Gastroesophageal sphincter (tissue), 4 donors: Measurements from ENCODE around the gene CCDC124. TPM values are rescaled to one million over a fixed set of nuclear protein-coding genes. Genes with fewer than 3 reads are reported as not detected.

Source experiments
- ATAC-seq: fragments of 150-250 bp; one replicate; pipeline ENCODE4 v1.9.1; 2016; ENCODE audit warnings: mild to moderate bottlenecking, moderate library complexity
- H3K27ac ChIP-seq, 4 donors: fragments of 200-600 bp; sonication (generic) in 3 of 4; 1 replicate in 3 of 4; 2 replicates in 1 of 4; pipeline ENCODE4 v1.5.1; 2016 to 2019
- H3K27me3 ChIP-seq: fragments of 200-600 bp; sonication (generic); one replicate; pipeline ENCODE4 v1.5.1; 2019
- H3K36me3 ChIP-seq, 2 donors: fragments of 200-600 bp; sonication (generic); one replicate each; pipeline ENCODE4 v1.5.1; 2019; ENCODE audit warnings: control low read depth in 1 of 2
- H3K4me1 ChIP-seq, 3 donors: fragments of 200-600 bp; sonication (generic); 1 replicate in 2 of 3; 2 replicates in 1 of 3; pipeline ENCODE4 v1.5.1; 2016 to 2019; ENCODE audit warnings: control low read depth in 2 of 3
- H3K4me3 ChIP-seq, 2 donors: fragments of 200-600 bp; sonication (generic); one replicate each; pipeline ENCODE4 v1.5.1; 2019; ENCODE audit warnings: mild to moderate bottlenecking in 1 of 2, moderate library complexity in 1 of 2
- H3K9me3 ChIP-seq, 3 donors: fragments of 200-600 bp; sonication (generic); one replicate each; pipeline ENCODE4 v1.5.1; 2017 to 2019; ENCODE audit warnings: control low read depth in 2 of 3
- CTCF ChIP-seq, 4 experiments: fragments of 200-600 bp in 2 of 4; fragments of 450-650 bp in 2 of 4; sonication (generic) in 1 of 4; IDR thresholded peaks; one replicate each; pipeline ENCODE4 v1.5.1; 2017 to 2019; ENCODE audit warnings: antibody characterized with exemption in 4 of 4, mild to moderate bottlenecking in 2 of 4, moderate library complexity in 2 of 4
- EP300 ChIP-seq: sonication (generic); formaldehyde crosslinking; IDR thresholded peaks from one replicate; pipeline ENCODE4 v1.6.1; 2017; ENCODE audit warnings: antibody characterized with exemption, mild to moderate bottlenecking
- POLR2A ChIP-seq, 2 donors: fragments of 450-650 bp; IDR thresholded peaks; one replicate each; pipeline ENCODE4 v1.6.1; 2017; ENCODE audit warnings: antibody characterized with exemption in 2 of 2, mild to moderate bottlenecking in 2 of 2, moderate library complexity in 1 of 2
- POLR2AphosphoS5 ChIP-seq: sonication (generic); formaldehyde crosslinking; IDR thresholded peaks from one replicate; pipeline ENCODE4 v1.6.1; 2017; ENCODE audit warnings: antibody characterized with exemption
- WGBS, 2 donors: methylation state at CpG; one replicate each; pipeline ENCODE4 v1.1.5; 2018; ENCODE audit warnings: low coverage in 1 of 2; 5-methylcytosine and 5-hydroxymethylcytosine counted together
- total RNA-seq, 4 donors: library from RNA; depleted of rRNA; stranded (reverse); fragments of >200 nt; gene quantifications; one replicate each; pipeline ENCODE4 v1.1.0, GENCODE V29; 2016

CCDC124 gene
- total RNA-seq, 4 donors from 2014 or later = 48.1 to 75.9 (median 56.6) TPM

- Histone ChIP-seq H3K27me3 (peaks cover 75% of the 10 kb centered on the region), H3K36me3 (no peaks in the 10 kb centered on the region), H3K27ac (no peak overlapping the region), H3K9me3 (no peaks in the 10 kb centered on the region), H3K4me3 (no peak overlapping the region), H3K4me1 (peaks cover 0 to 13% (median 0%) of the 10 kb centered on the region in 3 donors)
- WGBS, 2 donors = 60% methylated on average over 2 of the region's 19 CpGs; no CpG with 5 or more reads in 1 of the 2 donors
- ATAC-seq = no peak
- TF ChIP-seq CTCF (IDR thresholded peaks at IDR 0.05) (no peak), POLR2AphosphoS5 (no peak), POLR2A (IDR thresholded peaks at IDR 0.05) (no peak), EP300 (no peak)
These were observed 36.4 kb downstream of the CCDC124 start for GRCh38 chr19:17969096-17969792.

DNA sequence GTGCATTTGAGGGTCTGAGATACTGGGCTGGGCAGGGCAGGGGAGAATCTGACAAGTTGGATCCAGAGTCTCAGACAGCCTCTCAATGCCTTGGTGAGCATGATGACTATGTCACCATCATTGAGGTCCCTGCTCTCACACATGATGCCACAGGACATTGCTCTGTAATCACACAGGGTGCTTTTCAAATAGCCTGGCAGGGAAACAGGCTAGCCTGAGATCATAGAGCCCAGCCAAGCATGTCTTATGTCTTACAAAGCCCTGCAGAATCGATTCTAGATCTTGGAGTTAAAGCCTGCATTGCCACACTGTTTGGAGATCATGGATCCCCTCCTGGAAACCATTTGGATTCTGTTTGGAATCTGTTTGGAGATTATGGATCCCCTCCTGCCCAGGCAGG is 39.4 kb downstream of the CCDC124 start:
- Histone ChIP-seq H3K27me3 (peaks cover 45% of the 10 kb centered on the region), H3K27ac (no peak overlapping the region), H3K36me3 (no peaks in the 10 kb centered on the region), H3K9me3 (no peaks in the 10 kb centered on the region), H3K4me1 (peaks cover 0 to 7% (median 0%) of the 10 kb centered on the region in 3 donors), H3K4me3 (no peak overlapping the region)
- WGBS, 2 donors = no CpG with 5 or more reads among the region's 1 CpG
- no peak for TF ChIP-seq POLR2A (IDR thresholded peaks at IDR 0.05)
- no peak for TF ChIP-seq CTCF (IDR thresholded peaks at IDR 0.05)
- no peak for TF ChIP-seq EP300
- no peak for TF ChIP-seq POLR2AphosphoS5
- ATAC-seq = no peak

DNA sequence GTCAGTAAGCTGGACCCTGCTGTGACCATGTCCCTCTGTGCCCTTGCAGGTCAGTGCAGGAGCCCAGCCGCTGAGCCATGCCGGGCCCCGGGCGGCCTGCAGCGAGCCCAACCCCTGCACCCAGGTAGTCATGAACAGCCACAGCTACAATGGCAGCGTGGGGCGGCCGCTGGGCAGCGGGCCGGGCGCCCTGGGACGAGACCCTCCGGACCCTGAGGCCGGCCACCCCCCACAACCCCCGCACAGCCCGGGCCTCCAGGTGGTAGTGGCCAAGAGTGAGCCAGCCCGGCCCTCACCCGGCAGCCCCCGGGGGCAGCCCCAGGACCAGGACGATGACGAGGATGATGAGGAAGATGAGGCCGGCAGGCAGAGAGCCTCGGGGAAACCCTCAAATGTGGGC is 40.9 kb downstream of the CCDC124 start:
- no CpG with 5 or more reads among the region's 23 CpGs for WGBS, 2 donors
- Histone ChIP-seq H3K36me3 (no peaks in the 10 kb centered on the region), H3K4me1 (no peaks in the 10 kb centered on the region), H3K4me3 (no peak overlapping the region), H3K9me3 (no peaks in the 10 kb centered on the region), H3K27me3 (peaks cover 29% of the 10 kb centered on the region), H3K27ac (no peak overlapping the region)
- no peak for ATAC-seq
- TF ChIP-seq POLR2AphosphoS5 (no peak), CTCF (IDR thresholded peaks at IDR 0.05) (no peak), EP300 (no peak), POLR2A (IDR thresholded peaks at IDR 0.05) (no peak)

GRCh38 chr19:17974551-17974950 is 41.7 kb downstream of the CCDC124 start:
- Histone ChIP-seq H3K36me3 (no peaks in the 10 kb centered on the region), H3K4me3 (no peak overlapping the region), H3K4me1 (no peaks in the 10 kb centered on the region), H3K9me3 (no peaks in the 10 kb centered on the region), H3K27ac (no peak overlapping the region), H3K27me3 (peaks cover 25% of the 10 kb centered on the region)
- TF ChIP-seq CTCF (IDR thresholded peaks at IDR 0.05) = no peak
- no peak for TF ChIP-seq EP300
- TF ChIP-seq POLR2A (IDR thresholded peaks at IDR 0.05) = no peak
- no peak for TF ChIP-seq POLR2AphosphoS5
- no CpG with 5 or more reads among the region's 6 CpGs for WGBS, 2 donors
- no peak for ATAC-seq

DNA sequence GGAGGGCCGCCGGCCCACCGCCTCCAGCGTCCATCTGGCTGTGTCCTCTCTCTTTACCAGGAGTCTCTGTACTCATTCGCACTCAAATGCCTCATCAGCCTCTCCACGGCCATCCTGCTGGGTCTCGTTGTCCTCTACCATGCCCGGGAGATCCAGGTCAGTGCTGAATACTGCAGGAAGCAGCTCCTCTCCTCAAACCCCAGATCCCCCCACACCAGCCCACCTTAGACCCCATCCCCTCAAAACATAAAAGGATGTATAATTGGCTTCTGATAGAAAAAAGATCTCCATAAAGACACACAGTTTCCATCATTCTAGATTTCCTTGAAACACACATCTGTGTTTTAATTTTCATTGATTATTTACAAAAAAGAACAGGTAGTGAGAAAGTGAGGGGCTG is 42.2 kb downstream of the CCDC124 start:
- H3K27me3 ChIP-seq = peaks cover 21% of the 10 kb centered on the region
- H3K4me1 ChIP-seq = no peaks in the 10 kb centered on the region
- H3K36me3 ChIP-seq = no peaks in the 10 kb centered on the region
- H3K9me3 ChIP-seq = no peaks in the 10 kb centered on the region
- 80% methylated on average over 4 of the region's 8 CpGs; no CpG with 5 or more reads in 1 of the 2 donors for WGBS, 2 donors
- H3K27ac ChIP-seq = no peak overlapping the region
- H3K4me3 ChIP-seq = no peak overlapping the region
- ATAC-seq = no peak
- TF ChIP-seq POLR2AphosphoS5 (no peak), POLR2A (IDR thresholded peaks at IDR 0.05) (no peak), CTCF (IDR thresholded peaks at IDR 0.05) (no peak), EP300 (no peak)
